D721Med (cell line): ENCODE results near the gene CADM4.

ENCODE experiments used
- DNase-seq: peaks from one replicate; pipeline ENCODE4 v3.0.0; 2011; ENCODE audit warnings: low spot score; ENCODE audit not compliant: insufficient read length
- FAIRE-seq: peaks from 2 replicates; lab custom pipeline; 2011; peaks lifted over from hg19 to GRCh38; lab: Jason Lieb, UNC
- TF ChIP-seq, protein P1 (sequence below): IDR thresholded peaks from 2 replicates; pipeline ENCODE4 v1.5.1; 2012; ENCODE audit warnings: mild to moderate bottlenecking, control low read depth; ENCODE audit not compliant: insufficient read depth; ENCODE audit errors: missing control alignments

The CADM4 gene

GRCh38 chr19:43575955-43576878 lies 63.4 kb downstream of the CADM4 start:
- TF ChIP-seq, protein P1, sequence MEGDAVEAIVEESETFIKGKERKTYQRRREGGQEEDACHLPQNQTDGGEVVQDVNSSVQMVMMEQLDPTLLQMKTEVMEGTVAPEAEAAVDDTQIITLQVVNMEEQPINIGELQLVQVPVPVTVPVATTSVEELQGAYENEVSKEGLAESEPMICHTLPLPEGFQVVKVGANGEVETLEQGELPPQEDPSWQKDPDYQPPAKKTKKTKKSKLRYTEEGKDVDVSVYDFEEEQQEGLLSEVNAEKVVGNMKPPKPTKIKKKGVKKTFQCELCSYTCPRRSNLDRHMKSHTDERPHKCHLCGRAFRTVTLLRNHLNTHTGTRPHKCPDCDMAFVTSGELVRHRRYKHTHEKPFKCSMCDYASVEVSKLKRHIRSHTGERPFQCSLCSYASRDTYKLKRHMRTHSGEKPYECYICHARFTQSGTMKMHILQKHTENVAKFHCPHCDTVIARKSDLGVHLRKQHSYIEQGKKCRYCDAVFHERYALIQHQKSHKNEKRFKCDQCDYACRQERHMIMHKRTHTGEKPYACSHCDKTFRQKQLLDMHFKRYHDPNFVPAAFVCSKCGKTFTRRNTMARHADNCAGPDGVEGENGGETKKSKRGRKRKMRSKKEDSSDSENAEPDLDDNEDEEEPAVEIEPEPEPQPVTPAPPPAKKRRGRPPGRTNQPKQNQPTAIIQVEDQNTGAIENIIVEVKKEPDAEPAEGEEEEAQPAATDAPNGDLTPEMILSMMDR, result no peak
- DNase-seq (no peak), FAIRE-seq (no peak)

DNA sequence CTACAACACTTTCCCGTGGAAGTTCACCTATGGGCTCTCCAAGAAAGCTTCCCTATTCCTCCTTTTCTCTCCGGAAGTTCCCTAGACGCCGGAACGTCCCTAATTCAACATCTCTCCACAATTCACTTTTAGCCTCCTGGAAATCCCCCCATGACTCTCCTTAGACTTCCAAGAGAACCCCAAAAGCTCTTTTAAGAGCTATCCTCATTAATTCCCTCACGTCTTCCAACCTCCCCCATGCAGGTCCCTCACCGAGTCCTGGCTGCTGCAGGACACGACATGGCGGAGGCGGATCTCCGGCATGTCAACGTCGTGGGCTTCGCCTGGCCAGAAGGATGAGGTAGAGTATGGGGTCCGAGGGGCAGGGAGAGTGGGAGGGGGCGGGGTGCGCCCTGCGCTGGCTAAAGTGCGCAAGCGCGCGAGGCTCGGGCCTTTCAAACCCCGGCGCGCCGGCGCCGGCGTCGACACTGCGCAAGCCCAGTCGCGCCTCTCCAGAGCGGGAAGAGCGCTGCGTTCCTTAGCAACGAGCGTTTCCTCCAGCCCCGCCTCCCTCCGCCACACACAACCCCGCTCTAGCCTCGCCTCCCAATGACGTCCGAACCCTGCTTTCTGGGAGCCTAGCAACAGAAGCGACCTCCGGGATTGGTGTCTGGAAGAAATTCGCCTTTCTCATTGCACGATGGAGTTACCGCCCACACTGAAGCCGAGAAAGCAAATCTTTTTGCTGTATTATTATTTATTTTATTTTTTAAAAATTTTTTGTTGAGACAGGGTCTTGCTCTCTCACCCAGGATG lies 64.3 kb downstream of the CADM4 start, which contains the start of the genes PINLYP and XRCC1:
Gene PINLYP (plus strand): TSS at position 646 of the 795 bp plus-strand sequence. CDS start 1,391 bp downstream, outside the sequence.
Gene XRCC1 (minus strand): TSS at position 372 of the 795 bp plus-strand sequence. CDS start 69 bp downstream, at position 303.
- FAIRE-seq, result no peak
- DNase-seq, result peak; percentile 88
- TF ChIP-seq, protein P1, result no peak

GRCh38 chr19:43574424-43575155 lies 65.1 kb downstream of the CADM4 start:
- FAIRE-seq (no peak), DNase-seq (no peak)
- TF ChIP-seq, protein P1, result no peak
